ENCODE data around the gene TMEM165. TPM values are rescaled to one million over a fixed set of nuclear protein-coding genes. Genes with fewer than 3 reads are reported as not detected.

Gene TMEM165, protein sequence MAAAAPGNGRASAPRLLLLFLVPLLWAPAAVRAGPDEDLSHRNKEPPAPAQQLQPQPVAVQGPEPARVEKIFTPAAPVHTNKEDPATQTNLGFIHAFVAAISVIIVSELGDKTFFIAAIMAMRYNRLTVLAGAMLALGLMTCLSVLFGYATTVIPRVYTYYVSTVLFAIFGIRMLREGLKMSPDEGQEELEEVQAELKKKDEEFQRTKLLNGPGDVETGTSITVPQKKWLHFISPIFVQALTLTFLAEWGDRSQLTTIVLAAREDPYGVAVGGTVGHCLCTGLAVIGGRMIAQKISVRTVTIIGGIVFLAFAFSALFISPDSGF
- polyA plus RNA-seq (2013): 51.4 and 53.4 TPM in 2 replicates

DNA sequence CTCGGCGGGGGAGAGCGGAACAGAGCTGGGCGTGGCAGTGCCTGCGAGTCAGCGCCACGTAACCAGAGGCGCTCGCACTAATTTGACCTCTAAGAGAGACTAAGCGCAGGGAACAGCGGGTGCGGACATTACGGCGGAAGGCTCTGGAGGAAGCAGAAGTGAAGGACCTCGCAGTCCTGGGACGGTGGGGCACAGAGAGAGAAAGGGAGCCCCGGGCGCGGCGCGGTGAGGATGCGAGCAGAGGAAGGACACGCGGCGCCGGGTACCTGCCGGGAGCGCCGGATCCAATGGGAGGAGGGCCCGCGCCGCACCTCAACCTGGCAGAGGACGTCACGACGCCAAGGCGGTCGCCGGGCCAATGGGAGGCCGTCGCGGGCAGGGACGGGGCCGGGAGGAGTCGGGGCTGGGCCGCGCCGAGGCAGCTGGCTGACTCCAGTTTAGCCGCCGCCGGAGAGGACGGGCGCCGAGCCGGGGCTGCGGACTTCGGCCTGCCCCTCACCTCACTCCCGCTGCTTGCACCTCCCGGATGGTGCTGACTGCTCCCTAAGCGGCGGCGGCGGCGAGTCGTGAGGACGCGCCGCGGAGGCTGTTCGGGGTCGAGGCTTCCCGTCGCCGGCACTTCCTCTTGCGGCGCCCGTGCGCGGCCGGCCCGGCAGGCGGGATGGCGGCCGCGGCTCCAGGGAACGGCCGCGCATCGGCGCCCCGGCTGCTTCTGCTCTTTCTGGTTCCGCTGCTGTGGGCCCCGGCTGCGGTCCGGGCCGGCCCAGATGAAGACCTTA, at the start of gene TMEM165:
TMEM165 (plus strand) TSS at position 429 of the 779 bp plus-strand sequence; CDS start at position 662, 233 bp downstream.
- H3K18ac ChIP-seq (ENCODE audit: low read length): peak within 1 kb of the TSS; percentile 70
- peaks cover 18% of the 10 kb centered on the region for H3K79me2 ChIP-seq (ENCODE audit: control insufficient read depth, insufficient read depth, low read length, poor library complexity)
- H3K4me3 ChIP-seq (ENCODE audit: low read depth, low read length): peak within 1 kb of the TSS; percentile 96
- H4K91ac ChIP-seq (ENCODE audit: low read depth, low read length): peak within 1 kb of the TSS; percentile 75
- H3K23ac ChIP-seq (ENCODE audit: low read length): no peak within 1 kb of the TSS
- no peaks in the 10 kb centered on the region for H3K9me3 ChIP-seq (ENCODE audit: insufficient read depth, low read depth, low read length)
- peak within 1 kb of the TSS; percentile 77 for H4K8ac ChIP-seq (ENCODE audit: low read depth, low read length)
- peak within 1 kb of the TSS; percentile 96 for H3K4me2 ChIP-seq (ENCODE audit: low read length)
- peaks cover 0 to 2% of the 10 kb centered on the region in 2 experiments for H3K4me1 ChIP-seq (ENCODE audit: control insufficient read depth in 1 of 2, insufficient read depth in 2 of 2, low read length in 2 of 2)
- H3K4ac ChIP-seq (ENCODE audit: low read depth, low read length): peak within 1 kb of the TSS; percentile 48
- H3K9ac ChIP-seq (ENCODE audit: low read length): peak within 1 kb of the TSS; percentile 86
- H3K79me1 ChIP-seq (ENCODE audit: low read length): peaks cover 5% of the 10 kb centered on the region
- peak within 1 kb of the TSS; percentile 63 for H3K27ac ChIP-seq (ENCODE audit: low read depth, low read length)
- H3K27me3 ChIP-seq (ENCODE audit: insufficient read depth, low read length): no peaks in the 10 kb centered on the region
- peak within 1 kb of the TSS; percentile 55 for H4K12ac ChIP-seq (ENCODE audit: low read depth, low read length)
- H3K14ac ChIP-seq (ENCODE audit: low read length): peak within 1 kb of the TSS; percentile 78
- H2BK120ac ChIP-seq (ENCODE audit: insufficient read depth, low read length, poor library complexity): peak within 1 kb of the TSS; percentile 15
- no CpG with 5 or more reads among the region's 95 CpGs for WGBS (ENCODE audit: extremely low coverage, insufficient coverage, insufficient read length)
- peak within 1 kb of the TSS; percentile 32 for H2BK5ac ChIP-seq (ENCODE audit: low read depth, low read length, poor library complexity)
- H2AK5ac ChIP-seq (ENCODE audit: low read length): peak within 1 kb of the TSS; percentile 53
- peaks cover 0 to 2% of the 10 kb centered on the region in 2 experiments for H3K36me3 ChIP-seq (ENCODE audit: control insufficient read depth in 1 of 2, insufficient read depth in 2 of 2, low read length in 2 of 2)
- DNase-seq: peak; percentile 86 to 92
- no peak within 1 kb of the TSS for H2BK12ac ChIP-seq (ENCODE audit: low read length)
- peak within 1 kb of the TSS; percentile 87 for H2AFZ ChIP-seq (ENCODE audit: insufficient read depth, low read length, poor library complexity)

- peak within 1 kb of the TSS; percentile 88 for H2BK120ac ChIP-seq (ENCODE audit: insufficient read depth, low read length, poor library complexity)
- peak within 1 kb of the TSS; percentile 95 for H4K8ac ChIP-seq (ENCODE audit: low read depth, low read length)
- peaks cover 4 to 7% of the 10 kb centered on the region in 2 experiments for H3K4me1 ChIP-seq (ENCODE audit: control insufficient read depth in 1 of 2, insufficient read depth in 2 of 2, low read length in 2 of 2)
- no peaks in the 10 kb centered on the region for H3K9me3 ChIP-seq (ENCODE audit: insufficient read depth, low read depth, low read length)
- peak within 1 kb of the TSS; percentile 83 for H3K18ac ChIP-seq (ENCODE audit: low read length)
- H3K36me3 ChIP-seq (ENCODE audit: control insufficient read depth in 1 of 2, insufficient read depth in 2 of 2, low read length in 2 of 2): no peaks in the 10 kb centered on the region
- H3K4me3 ChIP-seq (ENCODE audit: low read depth, low read length): peak within 1 kb of the TSS; percentile 83
- H3K27me3 ChIP-seq (ENCODE audit: insufficient read depth, low read length): no peaks in the 10 kb centered on the region
- H4K12ac ChIP-seq (ENCODE audit: low read depth, low read length): peak within 1 kb of the TSS; percentile 96
- no CpG with 5 or more reads among the region's 95 CpGs for WGBS (ENCODE audit: extremely low coverage, insufficient coverage, insufficient read length)
- H3K23ac ChIP-seq (ENCODE audit: low read length): peak within 1 kb of the TSS; percentile 8
- H2AK5ac ChIP-seq (ENCODE audit: low read length): peak within 1 kb of the TSS; percentile 28
- H2BK12ac ChIP-seq (ENCODE audit: low read length): no peak within 1 kb of the TSS
- peak within 1 kb of the TSS; percentile 96 for H3K4me2 ChIP-seq (ENCODE audit: low read length)
- peak; percentile 88 to 92 for DNase-seq
- H3K27ac ChIP-seq (ENCODE audit: low read depth, low read length): peak within 1 kb of the TSS; percentile 79
- peak within 1 kb of the TSS; percentile 88 for H3K4ac ChIP-seq (ENCODE audit: low read depth, low read length)
- peaks cover 6% of the 10 kb centered on the region for H3K79me1 ChIP-seq (ENCODE audit: low read length)
- H4K91ac ChIP-seq (ENCODE audit: low read depth, low read length): peak within 1 kb of the TSS; percentile 90
- peak within 1 kb of the TSS; percentile 82 for H3K9ac ChIP-seq (ENCODE audit: low read length)
- peaks cover 5% of the 10 kb centered on the region for H3K79me2 ChIP-seq (ENCODE audit: control insufficient read depth, insufficient read depth, low read length, poor library complexity)
- peak within 1 kb of the TSS; percentile 97 for H2AFZ ChIP-seq (ENCODE audit: insufficient read depth, low read length, poor library complexity)
- H3K14ac ChIP-seq (ENCODE audit: low read length): peak within 1 kb of the TSS; percentile 95
- peak within 1 kb of the TSS; percentile 84 for H2BK5ac ChIP-seq (ENCODE audit: low read depth, low read length, poor library complexity)
Observed at GRCh38 chr4:55345980-55346850, 49.5 kb upstream of the TMEM165 start, which contains the start of gene SRD5A3. Gene SRD5A3, plus strand, starts transcription at chr4:55346242. Its CDS starts 95 bp downstream, at chr4:55346337.

DNA sequence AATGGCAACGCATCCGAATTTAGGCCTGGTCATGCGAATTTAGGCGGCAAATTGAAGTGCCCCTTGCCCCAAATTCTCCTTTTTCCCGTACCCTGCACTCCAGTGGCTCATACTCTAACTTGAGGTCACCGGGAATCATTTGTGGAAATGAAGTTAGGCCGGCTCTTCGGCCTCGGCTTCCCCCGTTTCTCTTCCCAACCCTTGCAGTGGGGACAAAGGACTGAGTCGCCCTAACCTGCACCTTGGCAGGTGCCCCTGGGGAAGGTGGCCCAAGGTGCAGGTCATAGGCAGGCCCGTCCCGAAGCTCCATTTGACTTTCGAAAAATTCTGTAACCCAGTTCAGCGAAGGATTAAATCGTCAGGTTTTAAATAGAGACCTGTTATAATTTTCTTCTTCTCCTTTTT, 48.9 kb upstream of the TMEM165 start:
- H3K79me2 ChIP-seq (ENCODE audit: control insufficient read depth, insufficient read depth, low read length, poor library complexity): peaks cover 5% of the 10 kb centered on the region
- no peak overlapping the region for H2BK5ac ChIP-seq (ENCODE audit: low read depth, low read length, poor library complexity)
- peak overlapping the region; percentile 24 for H3K4ac ChIP-seq (ENCODE audit: low read depth, low read length)
- H3K4me2 ChIP-seq (ENCODE audit: low read length): peak overlapping the region; percentile 96
- H3K14ac ChIP-seq (ENCODE audit: low read length): peak overlapping the region; percentile 66
- peak overlapping the region; percentile 35 for H2BK120ac ChIP-seq (ENCODE audit: insufficient read depth, low read length, poor library complexity)
- no peak overlapping the region for H4K91ac ChIP-seq (ENCODE audit: low read depth, low read length)
- H3K9ac ChIP-seq (ENCODE audit: low read length): peak overlapping the region; percentile 82
- no peak overlapping the region for H2BK12ac ChIP-seq (ENCODE audit: low read length)
- H2AFZ ChIP-seq (ENCODE audit: insufficient read depth, low read length, poor library complexity): peak overlapping the region; percentile 95
- no peak overlapping the region for H3K27ac ChIP-seq (ENCODE audit: low read depth, low read length)
- no peaks in the 10 kb centered on the region for H3K27me3 ChIP-seq (ENCODE audit: insufficient read depth, low read length)
- H3K23ac ChIP-seq (ENCODE audit: low read length): peak overlapping the region; percentile 8
- no peaks in the 10 kb centered on the region for H3K9me3 ChIP-seq (ENCODE audit: insufficient read depth, low read depth, low read length)
- H2AK5ac ChIP-seq (ENCODE audit: low read length): no peak overlapping the region
- H4K12ac ChIP-seq (ENCODE audit: low read depth, low read length): no peak overlapping the region
- WGBS (ENCODE audit: extremely low coverage, insufficient coverage, insufficient read length): no CpG with 5 or more reads among the region's 16 CpGs
- H3K4me1 ChIP-seq (ENCODE audit: control insufficient read depth in 1 of 2, insufficient read depth in 2 of 2, low read length in 2 of 2): peaks cover 4 to 7% of the 10 kb centered on the region in 2 experiments
- peak overlapping the region; percentile 83 for H3K4me3 ChIP-seq (ENCODE audit: low read depth, low read length)
- DNase-seq: no peak
- H3K79me1 ChIP-seq (ENCODE audit: low read length): peaks cover 6% of the 10 kb centered on the region
- H3K18ac ChIP-seq (ENCODE audit: low read length): no peak overlapping the region
- H4K8ac ChIP-seq (ENCODE audit: low read depth, low read length): peak overlapping the region; percentile 95
- H3K36me3 ChIP-seq (ENCODE audit: control insufficient read depth in 1 of 2, insufficient read depth in 2 of 2, low read length in 2 of 2): no peaks in the 10 kb centered on the region

All from trophoblast cell (in vitro differentiated cells and primary cell).